Measurements from ENCODE around the gene TRIP6. TPM values are rescaled to one million over a fixed set of nuclear protein-coding genes. Genes with fewer than 3 reads are reported as not detected.
A peak's percentile ranks its signal among the peaks of the same experiment; 100 is the strongest.

TRIP6 gene
- 91.0 TPM for total RNA-seq

GRCh38 chr7:100867040-100867775 is at the start of gene TRIP6:
Gene TRIP6, plus strand, starts transcription at chr7:100867387. Its CDS starts 111 bp downstream, at chr7:100867498.
- peak; percentile 87 for DNase-seq (ENCODE audit: low spot score)

- DNase-seq (ENCODE audit: low spot score): no peak
Observed at GRCh38 chr7:100818366-100818765, 48.8 kb upstream of the TRIP6 start.

- no peak for DNase-seq (ENCODE audit: low spot score)
Observed at GRCh38 chr7:100818825-100819224, 48.4 kb upstream of the TRIP6 start.

GRCh38 chr7:100819586-100819985 is 47.6 kb upstream of the TRIP6 start:
- DNase-seq (ENCODE audit: low spot score): no peak

GRCh38 chr7:100822236-100823139 is 44.7 kb upstream of the TRIP6 start:
- DNase-seq (ENCODE audit: low spot score): no peak

GRCh38 chr7:100823140-100823525 is 44.1 kb upstream of the TRIP6 start:
- no peak for DNase-seq (ENCODE audit: low spot score)

GRCh38 chr7:100823534-100823933 is 43.7 kb upstream of the TRIP6 start:
- DNase-seq (ENCODE audit: low spot score): no peak

GRCh38 chr7:100824499-100825214 is 42.5 kb upstream of the TRIP6 start:
- DNase-seq (ENCODE audit: low spot score): no peak

- DNase-seq (ENCODE audit: low spot score): no peak
Observed at GRCh38 chr7:100825215-100825671, 41.9 kb upstream of the TRIP6 start.

- DNase-seq (ENCODE audit: low spot score): no peak
Observed at GRCh38 chr7:100825751-100826513, 41.3 kb upstream of the TRIP6 start.

GRCh38 chr7:100826514-100827329 is 40.5 kb upstream of the TRIP6 start:
- DNase-seq (ENCODE audit: low spot score): no peak

GRCh38 chr7:100827330-100828226 is 39.6 kb upstream of the TRIP6 start, which contains the start of gene EPHB4:
Gene EPHB4, minus strand, starts transcription at chr7:100827523. Its CDS starts 493 bp downstream, at chr7:100827030.
- peak; percentile 87 for DNase-seq (ENCODE audit: low spot score)

- DNase-seq (ENCODE audit: low spot score): peak; percentile 64
Observed at GRCh38 chr7:100829150-100829716, 38.0 kb upstream of the TRIP6 start.

GRCh38 chr7:100830396-100830795 is 36.8 kb upstream of the TRIP6 start:
- DNase-seq (ENCODE audit: low spot score): no peak

- no peak for DNase-seq (ENCODE audit: low spot score)
Observed at GRCh38 chr7:100832281-100832633, 34.9 kb upstream of the TRIP6 start.

GRCh38 chr7:100835903-100836811 is 31.0 kb upstream of the TRIP6 start:
- DNase-seq (ENCODE audit: low spot score): peak; percentile 80

- DNase-seq (ENCODE audit: low spot score): no peak
Observed at GRCh38 chr7:100836812-100837098, 30.4 kb upstream of the TRIP6 start.
